AG04450 (cell line): Measurements from ENCODE around the gene TMEM50B. TPM values are rescaled to one million over a fixed set of nuclear protein-coding genes. Genes with fewer than 3 reads are reported as not detected.
"Not testable (repeated sequence)": the region's sequence is repeated elsewhere in the genome, so short reads cannot be mapped to it uniquely, and the experiment has no call there.

Source experiments
- CTCF ChIA-PET: fragments of 300-600, 350-600 bp; formaldehyde crosslinking; extraction: SDS; loops from one replicate; lab custom pipeline; 2022; ENCODE audit warnings: antibody characterized with exemption, inconsistent platforms; lab: Charles Lee
- POLR2A ChIA-PET: fragments of 350-600 bp; formaldehyde crosslinking; extraction: SDS; loops from one replicate; lab custom pipeline; 2021; ENCODE audit warnings: antibody characterized with exemption, inconsistent platforms; lab: Yijun Ruan, JAX
- DNase-seq: peaks from one replicate; pipeline ENCODE4 v3.0.0-alpha.2; 2011; ENCODE audit warnings: low read depth, low spot score
- H3K27ac ChIP-seq: one replicate; pipeline ENCODE4 v1.5.1; 2012; ENCODE audit warnings: low read depth, low read length, control low read depth
- H3K27me3 ChIP-seq: one replicate; pipeline ENCODE4 v1.6.0; 2012; ENCODE audit warnings: low read length; ENCODE audit not compliant: control insufficient read depth, insufficient read depth
- H3K4me3 ChIP-seq: 2 replicates; pipeline ENCODE4 v1.5.1; 2011; ENCODE audit warnings: mild to moderate bottlenecking, low read depth, low read length, control low read depth
- H3K9me3 ChIP-seq: 2 replicates; pipeline ENCODE4 v1.5.1; 2012; ENCODE audit warnings: low read length; ENCODE audit not compliant: control insufficient read depth, insufficient read depth
- polyA plus RNA-seq: library from polyadenylated mRNA; depleted of rRNA; stranded (reverse); fragments of >200 nt; gene quantifications from 2 replicates; pipeline ENCODE4 v1.2.3, GENCODE V29; 2011
- TF ChIP-seq, protein P1 (sequence below): IDR thresholded peaks from 2 replicates; pipeline ENCODE4 v1.5.1; 2011; ENCODE audit warnings: low read depth, low read length, control low read depth, inconsistent platforms

Gene TMEM50B
- polyA plus RNA-seq, 1 experiment = 33.8 TPM

DNA sequence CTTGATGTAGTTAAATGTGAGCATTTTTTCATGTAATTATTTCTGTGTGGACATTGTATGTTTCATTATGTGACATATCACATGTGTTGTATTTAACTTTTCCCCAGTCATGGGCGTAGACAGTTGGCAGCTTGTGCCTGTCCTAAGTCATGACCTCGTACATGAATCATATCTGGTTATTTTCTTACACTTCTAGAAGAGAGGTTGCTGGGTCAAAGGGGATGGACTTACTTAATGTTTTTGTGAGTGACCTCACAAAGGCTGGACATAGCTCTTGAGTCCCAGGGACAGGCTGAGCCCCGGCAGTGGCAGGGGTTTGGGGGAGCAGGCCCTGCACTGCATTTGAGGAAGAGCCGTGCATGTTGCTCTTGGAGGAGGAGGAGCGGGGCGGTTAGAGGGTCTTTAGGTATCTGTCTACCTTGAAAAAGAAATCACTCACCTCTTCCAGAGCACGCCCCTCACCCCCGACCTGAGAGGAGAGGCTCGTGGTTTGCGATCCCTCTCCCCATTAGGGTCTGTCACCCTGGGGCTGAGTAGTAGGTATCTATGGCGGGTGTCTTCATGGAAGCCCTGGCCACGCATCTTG, 60.1 kb downstream of the TMEM50B start:
- ChIA-PET POLR2A (interaction anchor here (0.7 to 0.8 kb wide), 2 partner anchors 89 to 95 kb away, joined by 3 to 4 read pairs; partner anchors contain the start of gene IFNAR1), CTCF (no interaction called here)
- no peak overlapping the region for H3K27ac ChIP-seq
- no peaks in the 10 kb centered on the region for H3K27me3 ChIP-seq
- H3K4me3 ChIP-seq = no peak overlapping the region
- DNase-seq = no peak
- H3K9me3 ChIP-seq = no peaks in the 10 kb centered on the region
- TF ChIP-seq, protein P1, sequence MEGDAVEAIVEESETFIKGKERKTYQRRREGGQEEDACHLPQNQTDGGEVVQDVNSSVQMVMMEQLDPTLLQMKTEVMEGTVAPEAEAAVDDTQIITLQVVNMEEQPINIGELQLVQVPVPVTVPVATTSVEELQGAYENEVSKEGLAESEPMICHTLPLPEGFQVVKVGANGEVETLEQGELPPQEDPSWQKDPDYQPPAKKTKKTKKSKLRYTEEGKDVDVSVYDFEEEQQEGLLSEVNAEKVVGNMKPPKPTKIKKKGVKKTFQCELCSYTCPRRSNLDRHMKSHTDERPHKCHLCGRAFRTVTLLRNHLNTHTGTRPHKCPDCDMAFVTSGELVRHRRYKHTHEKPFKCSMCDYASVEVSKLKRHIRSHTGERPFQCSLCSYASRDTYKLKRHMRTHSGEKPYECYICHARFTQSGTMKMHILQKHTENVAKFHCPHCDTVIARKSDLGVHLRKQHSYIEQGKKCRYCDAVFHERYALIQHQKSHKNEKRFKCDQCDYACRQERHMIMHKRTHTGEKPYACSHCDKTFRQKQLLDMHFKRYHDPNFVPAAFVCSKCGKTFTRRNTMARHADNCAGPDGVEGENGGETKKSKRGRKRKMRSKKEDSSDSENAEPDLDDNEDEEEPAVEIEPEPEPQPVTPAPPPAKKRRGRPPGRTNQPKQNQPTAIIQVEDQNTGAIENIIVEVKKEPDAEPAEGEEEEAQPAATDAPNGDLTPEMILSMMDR = no peak

DNA sequence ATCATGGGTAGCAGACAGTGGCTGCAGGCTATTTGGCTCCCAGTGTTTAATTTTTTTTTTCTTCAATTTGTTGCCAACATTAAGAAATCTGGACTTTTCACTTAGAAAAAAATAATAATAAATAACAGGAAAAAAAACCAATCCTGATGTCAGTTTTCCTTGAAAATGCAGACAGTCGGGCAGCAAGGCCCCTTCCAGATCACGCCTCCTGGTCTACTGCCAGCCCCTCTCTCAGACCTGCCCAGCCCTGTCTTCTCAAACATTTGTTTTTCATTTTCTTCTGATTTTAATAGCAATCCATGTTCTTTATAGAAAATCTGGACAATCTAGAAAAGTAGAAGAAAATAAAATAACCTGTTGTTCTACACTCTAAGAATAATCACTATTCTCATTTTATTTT, 61.1 kb downstream of the TMEM50B start:
- DNase-seq = no peak
- Histone ChIP-seq H3K9me3 (no peaks in the 10 kb centered on the region), H3K27me3 (no peaks in the 10 kb centered on the region), H3K27ac (no peak overlapping the region), H3K4me3 (no peak overlapping the region)
- ChIA-PET POLR2A (interaction anchor here (0.7 kb wide), 1 partner anchor 90 kb away, joined by 4 read pairs; no protein-coding TSS in a partner anchor), CTCF (no interaction called here)
- TF ChIP-seq, protein P1 = no peak

DNA sequence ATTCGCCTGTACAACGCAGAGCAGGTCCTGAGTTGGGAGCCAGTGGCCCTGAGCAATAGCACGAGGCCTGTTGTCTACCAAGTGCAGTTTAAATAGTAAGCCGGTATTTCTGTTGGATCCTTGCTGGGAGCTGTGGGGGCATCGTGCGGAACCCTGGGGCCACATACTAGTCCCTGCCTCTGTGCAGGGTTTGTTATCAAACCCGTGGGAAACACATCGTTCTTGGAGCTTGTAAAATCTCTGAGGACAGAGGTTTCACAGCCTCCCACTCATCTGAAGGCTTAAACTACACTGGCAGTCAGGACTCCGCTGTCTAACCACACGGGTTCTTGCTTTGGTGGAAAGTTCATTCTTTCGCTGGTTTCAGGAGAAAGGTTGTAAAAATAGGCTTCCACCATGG, 64.8 kb downstream of the TMEM50B start:
- TF ChIP-seq, protein P1 = no peak
- DNase-seq = no peak
- CTCF ChIA-PET = interaction anchor here (0.8 kb wide), 1 partner anchor 67 kb away, joined by 3 read pairs; no protein-coding TSS in a partner anchor
- Histone ChIP-seq H3K27me3 (no peaks in the 10 kb centered on the region), H3K27ac (no peak overlapping the region), H3K9me3 (no peaks in the 10 kb centered on the region), H3K4me3 (no peak overlapping the region)
- POLR2A ChIA-PET = no interaction called here

DNA sequence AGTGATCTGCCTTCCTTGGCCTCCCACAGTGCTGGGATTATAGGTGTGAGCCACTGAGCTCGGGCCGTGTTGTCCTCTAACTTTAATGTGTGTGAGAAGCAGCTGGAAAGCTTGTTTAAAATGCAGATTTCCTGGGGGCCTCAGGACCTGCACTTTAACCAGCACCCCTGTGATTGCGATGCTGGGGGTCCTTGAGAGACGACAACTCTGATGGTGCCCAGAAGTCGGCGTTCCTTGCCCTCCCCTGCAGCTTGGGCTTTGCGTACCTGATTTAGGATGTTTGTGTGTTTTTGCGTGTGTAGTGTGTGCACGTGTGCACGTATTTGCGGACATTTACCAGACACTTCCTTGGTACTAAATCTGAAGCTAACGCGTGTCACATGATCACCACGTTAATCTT, 65.7 kb downstream of the TMEM50B start:
- no peak overlapping the region for H3K27ac ChIP-seq
- H3K9me3 ChIP-seq = no peaks in the 10 kb centered on the region
- no peak for DNase-seq
- ChIA-PET POLR2A (no interaction called here), CTCF (no interaction called here)
- TF ChIP-seq, protein P1 = no peak
- no peaks in the 10 kb centered on the region for H3K27me3 ChIP-seq
- no peak overlapping the region for H3K4me3 ChIP-seq

DNA sequence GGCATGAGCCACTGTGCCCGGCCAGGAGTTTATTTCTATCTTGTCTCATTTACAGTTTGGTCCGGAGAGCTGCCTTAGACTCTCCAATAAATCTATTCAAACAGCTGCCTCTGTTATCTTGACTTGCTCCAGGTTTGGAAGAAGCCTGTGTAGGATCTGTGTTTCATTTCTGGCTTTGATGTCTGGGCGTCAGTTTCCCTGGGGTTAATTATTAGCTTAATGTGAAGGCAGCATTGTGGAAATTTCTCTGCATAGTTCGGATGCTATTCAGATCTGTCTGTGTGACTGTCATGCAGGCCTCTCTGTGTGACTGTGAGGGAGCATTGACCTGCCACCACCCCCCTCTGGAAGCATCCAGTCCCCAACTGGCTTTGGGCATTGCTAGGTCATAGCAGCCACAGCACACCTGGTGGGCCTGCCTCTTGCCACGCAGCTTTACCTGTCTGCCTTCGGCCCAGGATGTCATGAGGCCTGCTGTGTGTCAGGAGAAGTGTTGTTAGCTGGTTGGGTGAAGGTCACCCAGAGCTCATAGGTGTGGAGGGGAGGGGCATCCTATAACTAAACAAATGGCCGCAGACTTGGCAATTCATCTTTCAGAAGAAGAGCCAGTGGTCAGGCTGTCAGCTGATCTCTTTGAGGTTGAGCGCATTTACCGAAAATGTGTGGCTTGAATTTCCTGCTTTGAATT, 66.8 kb downstream of the TMEM50B start:
- Histone ChIP-seq H3K4me3 (no peak overlapping the region), H3K27me3 (no peaks in the 10 kb centered on the region), H3K9me3 (no peaks in the 10 kb centered on the region), H3K27ac (no peak overlapping the region)
- TF ChIP-seq, protein P1 = no peak
- ChIA-PET CTCF (no interaction called here), POLR2A (no interaction called here)
- no peak for DNase-seq

DNA sequence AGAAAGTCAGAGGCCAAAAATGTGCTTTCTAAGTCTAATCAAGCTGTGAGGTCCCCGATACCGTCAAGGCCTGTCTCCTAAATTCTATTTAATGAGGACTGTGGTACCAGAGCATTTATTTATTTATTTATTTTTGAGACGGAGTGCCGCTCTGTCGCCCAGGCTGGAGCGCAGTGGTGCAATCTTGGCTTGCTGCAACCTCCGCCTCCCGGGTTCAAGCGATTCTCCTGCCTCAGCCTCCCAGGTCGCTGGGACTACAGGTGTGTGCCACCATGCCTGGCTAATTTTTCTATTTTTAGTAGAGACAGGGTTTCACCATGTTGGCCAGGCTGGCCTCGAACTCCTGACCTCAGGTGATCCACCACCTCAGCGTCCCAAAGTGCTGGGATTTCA, 67.3 kb downstream of the TMEM50B start:
- DNase-seq, H3K4me3 ChIP-seq, CTCF ChIA-PET, H3K27me3 ChIP-seq, H3K9me3 ChIP-seq, POLR2A ChIA-PET, H3K27ac ChIP-seq: not testable (repeated sequence)
